GM19239 (cell line): Measurements from ENCODE around the gene OPN5.

ENCODE experiments used
- DNase-seq: peaks from one replicate; pipeline ENCODE4 v3.0.0; 2011; ENCODE audit warnings: low spot score; ENCODE audit not compliant: insufficient read length
- FAIRE-seq: peaks from 2 replicates; lab custom pipeline; 2011; peaks lifted over from hg19 to GRCh38; lab: Jason Lieb, UNC

The OPN5 gene

DNA sequence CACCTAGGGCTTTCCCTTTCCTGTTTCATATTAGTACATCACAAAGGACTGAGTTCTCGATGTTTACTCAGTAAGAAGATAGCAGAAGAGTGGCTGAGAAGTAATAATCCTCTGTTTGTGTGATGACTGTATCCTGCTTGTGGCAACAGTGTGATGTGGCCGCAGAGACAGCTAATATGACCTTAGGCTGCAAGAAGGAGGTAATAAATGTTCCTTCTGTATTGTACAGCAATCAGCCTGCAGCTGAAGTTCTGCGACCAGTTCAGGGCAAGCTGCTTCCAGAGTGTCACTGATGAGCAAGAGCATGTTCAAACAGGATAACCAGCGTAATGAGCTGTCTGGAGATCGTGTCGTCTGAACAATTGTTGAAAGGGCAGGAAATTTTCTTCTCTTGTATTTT, 70.9 kb downstream of the OPN5 start:
- no peak for DNase-seq
- no peak for FAIRE-seq

- FAIRE-seq, result no peak
- DNase-seq, result no peak
These were observed 71.9 kb downstream of the OPN5 start for GRCh38 chr6:47853766-47854165.

GRCh38 chr6:47854971-47855370, 73.1 kb downstream of the OPN5 start:
- FAIRE-seq, result no peak
- no peak for DNase-seq

DNA sequence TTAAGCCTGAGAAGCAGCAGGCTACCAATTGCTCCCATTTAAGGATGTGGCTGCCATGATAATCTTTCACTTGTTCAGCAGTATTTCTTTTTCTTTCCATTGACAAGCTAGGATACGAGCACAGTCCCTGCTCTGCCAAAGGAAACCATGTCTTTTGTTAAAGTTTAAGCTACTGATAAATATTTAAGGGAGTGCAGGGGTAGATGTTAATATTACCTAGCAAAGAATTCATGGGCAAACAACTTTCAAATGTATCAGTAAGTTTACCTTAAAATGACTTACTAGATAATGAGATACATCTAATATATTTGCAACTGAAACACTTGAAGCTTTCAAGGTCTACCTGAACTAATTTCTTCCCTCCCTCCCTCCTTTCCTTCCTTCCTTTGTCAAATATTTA, 77.3 kb downstream of the OPN5 start:
- no peak for FAIRE-seq

DNA sequence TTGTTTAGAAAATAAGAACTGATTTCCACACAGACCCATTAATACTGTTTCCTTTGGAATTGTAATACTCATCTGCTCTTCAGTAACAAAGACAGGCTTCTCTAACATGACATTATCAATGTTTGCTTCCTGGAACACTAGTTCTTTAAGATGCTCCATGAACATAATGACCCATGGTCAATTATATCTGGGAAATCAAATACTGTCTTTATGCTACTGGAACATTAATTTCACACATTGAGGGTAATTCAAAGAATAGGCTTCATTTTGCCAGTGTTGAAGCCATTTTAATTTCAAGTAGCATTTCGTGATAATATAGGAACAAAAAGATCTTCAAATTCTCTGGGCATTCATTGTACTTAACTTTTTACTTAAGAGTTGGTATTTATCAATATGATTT, 80.9 kb downstream of the OPN5 start:
- DNase-seq (no peak), FAIRE-seq (no peak)

More for the DNA sequence above, 77.3 kb downstream of the OPN5 start:
- no peak for DNase-seq

DNA sequence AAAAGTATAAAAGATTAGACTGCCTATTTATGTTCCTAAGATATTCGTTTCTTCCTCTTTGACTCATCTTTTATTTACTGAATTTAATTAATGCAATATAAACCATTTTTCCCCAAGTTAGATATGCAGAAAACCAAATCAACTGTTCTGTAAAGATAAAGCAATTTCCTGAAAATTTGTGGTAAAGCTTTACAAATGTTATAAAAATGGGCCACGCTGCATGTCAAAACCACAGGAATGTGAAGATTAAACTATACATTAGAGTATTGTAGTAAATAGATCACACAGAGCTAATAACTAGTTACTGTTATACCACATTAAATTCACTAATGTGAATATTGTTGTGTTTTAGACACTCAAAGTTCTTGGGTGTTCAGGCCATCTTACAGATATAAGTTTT, 83.4 kb downstream of the OPN5 start:
- DNase-seq (no peak), FAIRE-seq (no peak)

- FAIRE-seq, result no peak
- no peak for DNase-seq
These were observed 93.8 kb downstream of the OPN5 start for GRCh38 chr6:47875593-47875992.
